ENCODE measurements around the gene FAM53A.

FAM53A gene

DNA sequence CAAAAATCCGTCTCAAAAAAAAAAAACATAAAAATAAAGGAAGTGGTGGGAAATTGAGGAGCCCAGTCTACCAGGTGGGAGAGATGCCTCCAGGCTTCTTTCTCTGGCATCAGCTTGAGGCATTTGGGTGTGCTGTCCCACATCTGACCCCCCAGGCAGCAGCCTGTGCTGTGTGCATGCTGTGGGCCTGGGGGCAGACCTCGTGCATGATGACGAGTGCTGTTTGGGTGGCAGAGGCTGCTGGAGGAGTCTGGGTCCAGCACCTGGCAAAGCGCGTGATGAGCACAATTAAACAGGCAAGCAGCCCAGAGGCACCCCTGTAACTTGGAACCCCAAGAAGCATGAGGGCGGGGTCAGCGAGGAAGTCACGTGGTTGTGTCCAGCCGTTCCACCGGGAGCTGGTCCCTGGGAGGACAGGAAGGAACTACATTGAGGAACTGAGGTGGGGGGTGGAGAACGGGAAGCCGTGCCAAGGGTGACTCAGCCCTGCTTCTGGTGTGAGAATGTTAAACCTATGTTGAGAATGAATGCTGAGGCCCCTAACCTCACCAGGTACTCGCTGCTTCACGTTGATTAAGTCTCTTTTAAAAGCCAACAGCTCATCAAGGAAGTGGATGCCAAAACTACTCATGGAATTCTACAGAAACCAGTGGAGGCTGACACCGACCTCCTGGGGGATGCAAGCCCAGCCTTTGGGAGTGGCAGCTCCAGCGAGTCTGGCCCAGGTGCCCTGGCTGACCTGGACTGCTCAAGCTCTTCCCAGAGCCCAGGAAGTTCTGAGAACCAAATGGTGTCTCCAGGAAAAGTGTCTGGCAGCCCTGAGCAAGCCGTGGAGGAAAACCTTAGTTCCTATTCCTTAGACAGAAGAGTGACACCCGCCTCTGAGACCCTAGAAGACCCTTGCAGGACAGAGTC is 43.3 kb upstream of the FAM53A start:
- DNase-seq (ENCODE audit: low read depth), result peak; percentile 65
- TF ChIP-seq, protein P1, sequence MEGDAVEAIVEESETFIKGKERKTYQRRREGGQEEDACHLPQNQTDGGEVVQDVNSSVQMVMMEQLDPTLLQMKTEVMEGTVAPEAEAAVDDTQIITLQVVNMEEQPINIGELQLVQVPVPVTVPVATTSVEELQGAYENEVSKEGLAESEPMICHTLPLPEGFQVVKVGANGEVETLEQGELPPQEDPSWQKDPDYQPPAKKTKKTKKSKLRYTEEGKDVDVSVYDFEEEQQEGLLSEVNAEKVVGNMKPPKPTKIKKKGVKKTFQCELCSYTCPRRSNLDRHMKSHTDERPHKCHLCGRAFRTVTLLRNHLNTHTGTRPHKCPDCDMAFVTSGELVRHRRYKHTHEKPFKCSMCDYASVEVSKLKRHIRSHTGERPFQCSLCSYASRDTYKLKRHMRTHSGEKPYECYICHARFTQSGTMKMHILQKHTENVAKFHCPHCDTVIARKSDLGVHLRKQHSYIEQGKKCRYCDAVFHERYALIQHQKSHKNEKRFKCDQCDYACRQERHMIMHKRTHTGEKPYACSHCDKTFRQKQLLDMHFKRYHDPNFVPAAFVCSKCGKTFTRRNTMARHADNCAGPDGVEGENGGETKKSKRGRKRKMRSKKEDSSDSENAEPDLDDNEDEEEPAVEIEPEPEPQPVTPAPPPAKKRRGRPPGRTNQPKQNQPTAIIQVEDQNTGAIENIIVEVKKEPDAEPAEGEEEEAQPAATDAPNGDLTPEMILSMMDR (IDR thresholded peaks at IDR 0.05; ENCODE audit: low read depth, low read length, missing control alignments), result no peak
- in situ Hi-C loops (cut with HindIII; ENCODE audit: low sequenced_read_pairs), result no loop called here
- no peak overlapping the region for H3K4me3 ChIP-seq (ENCODE audit: low read depth, low read length)

DNA sequence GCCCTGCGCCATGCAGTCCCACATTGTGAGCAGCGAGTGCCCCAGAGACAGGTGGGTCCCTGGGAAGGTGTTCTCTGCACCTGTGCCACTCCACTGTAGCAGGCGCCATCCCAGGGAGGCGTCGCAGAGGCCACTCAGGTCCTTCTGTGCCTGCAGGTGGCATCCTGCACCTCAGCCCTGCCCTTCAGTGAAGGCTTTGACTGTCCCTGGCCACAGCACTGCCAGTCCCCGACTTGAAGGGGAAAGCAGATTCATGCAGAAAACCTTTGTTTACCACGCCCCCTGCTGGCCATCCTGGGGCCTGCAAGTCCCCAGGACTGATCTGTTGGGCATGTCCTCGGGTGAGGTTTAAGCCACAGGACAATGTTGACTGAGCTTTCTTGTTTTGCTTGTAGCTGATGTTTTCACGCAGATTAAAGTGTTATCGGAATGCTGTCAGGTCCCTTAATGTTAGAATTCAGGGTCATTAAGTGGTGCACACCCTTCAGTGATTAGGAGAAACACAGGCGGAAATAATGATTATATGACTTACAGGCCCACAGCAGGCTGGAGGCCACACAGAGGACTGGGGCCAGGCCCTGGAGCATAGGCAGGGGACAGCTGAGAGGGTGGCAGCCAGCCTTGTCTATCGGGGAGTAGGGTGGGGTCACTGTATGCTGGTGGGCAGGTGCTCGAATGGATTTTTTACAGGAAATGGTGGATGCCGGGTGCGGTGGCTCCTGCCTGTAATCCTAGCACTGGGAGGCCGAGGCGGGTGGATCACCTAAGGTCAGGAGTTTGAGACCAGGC is 42.2 kb upstream of the FAM53A start:
- in situ Hi-C loops (cut with HindIII; ENCODE audit: low sequenced_read_pairs), result no loop called here
- peak; percentile 55 for DNase-seq (ENCODE audit: low read depth)
- TF ChIP-seq, protein P1 (IDR thresholded peaks at IDR 0.05; ENCODE audit: low read depth, low read length, missing control alignments), result peak; percentile 99
- no peak overlapping the region for H3K4me3 ChIP-seq (ENCODE audit: low read depth, low read length)

DNA sequence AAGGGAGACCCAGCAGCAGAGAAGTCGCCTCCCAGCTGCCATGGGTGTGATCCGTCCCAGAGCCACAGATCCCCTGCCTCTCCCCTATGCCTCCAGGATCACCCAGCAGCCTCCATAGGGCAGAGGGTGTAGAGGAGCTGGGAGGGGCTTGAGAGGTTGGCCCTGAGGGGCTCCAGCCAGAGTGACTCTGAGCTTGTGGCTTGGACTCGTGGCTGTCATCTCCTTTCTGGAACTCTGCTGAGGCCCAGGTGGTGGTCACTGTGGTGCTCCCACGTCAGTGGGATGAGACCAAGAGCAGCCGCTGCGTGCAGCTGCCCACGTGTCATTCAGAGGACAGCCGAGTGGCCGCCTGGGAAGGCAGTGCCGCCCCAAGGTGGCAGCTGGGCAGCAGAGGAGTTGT is 41.4 kb upstream of the FAM53A start:
- in situ Hi-C loops (cut with HindIII; ENCODE audit: low sequenced_read_pairs), result no loop called here
- TF ChIP-seq, protein P1 (IDR thresholded peaks at IDR 0.05; ENCODE audit: low read depth, low read length, missing control alignments), result no peak
- no peak overlapping the region for H3K4me3 ChIP-seq (ENCODE audit: low read depth, low read length)
- no peak for DNase-seq (ENCODE audit: low read depth)

DNA sequence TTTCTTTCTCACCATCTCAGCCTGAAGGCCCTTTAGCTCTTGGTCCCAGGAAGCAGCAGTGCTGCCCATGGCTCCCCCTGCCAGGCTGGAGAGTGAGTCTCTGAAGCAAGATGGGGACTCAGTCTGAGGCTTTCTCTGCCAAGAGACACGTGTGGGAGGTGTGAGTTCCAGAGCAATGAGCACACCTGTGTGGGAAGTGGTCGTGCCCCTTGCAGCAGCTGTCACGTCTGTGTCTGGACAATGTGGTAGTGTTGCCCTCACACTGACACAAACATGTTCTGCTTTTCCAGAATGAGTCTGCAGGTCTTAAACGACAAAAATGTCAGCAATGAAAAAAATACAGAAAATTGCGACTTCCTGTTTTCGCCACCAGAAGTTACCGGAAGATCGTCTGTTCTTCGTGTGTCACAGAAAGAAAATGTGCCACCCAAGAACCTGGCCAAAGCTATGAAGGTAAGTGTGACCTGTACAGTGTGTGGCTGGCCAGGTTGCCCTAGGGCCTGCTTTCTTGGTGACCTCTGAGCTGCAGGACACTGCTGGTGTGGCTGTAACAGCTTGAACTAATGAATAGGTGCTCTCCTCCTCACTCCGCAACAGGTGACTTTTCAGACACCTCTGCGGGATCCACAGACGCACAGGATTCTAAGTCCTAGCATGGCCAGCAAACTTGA is 39.2 kb upstream of the FAM53A start:
- no peak overlapping the region for H3K4me3 ChIP-seq (ENCODE audit: low read depth, low read length)
- no peak for DNase-seq (ENCODE audit: low read depth)
- in situ Hi-C loops (cut with HindIII; ENCODE audit: low sequenced_read_pairs), result no loop called here
- TF ChIP-seq, protein P1 (IDR thresholded peaks at IDR 0.05; ENCODE audit: low read depth, low read length, missing control alignments), result no peak

DNA sequence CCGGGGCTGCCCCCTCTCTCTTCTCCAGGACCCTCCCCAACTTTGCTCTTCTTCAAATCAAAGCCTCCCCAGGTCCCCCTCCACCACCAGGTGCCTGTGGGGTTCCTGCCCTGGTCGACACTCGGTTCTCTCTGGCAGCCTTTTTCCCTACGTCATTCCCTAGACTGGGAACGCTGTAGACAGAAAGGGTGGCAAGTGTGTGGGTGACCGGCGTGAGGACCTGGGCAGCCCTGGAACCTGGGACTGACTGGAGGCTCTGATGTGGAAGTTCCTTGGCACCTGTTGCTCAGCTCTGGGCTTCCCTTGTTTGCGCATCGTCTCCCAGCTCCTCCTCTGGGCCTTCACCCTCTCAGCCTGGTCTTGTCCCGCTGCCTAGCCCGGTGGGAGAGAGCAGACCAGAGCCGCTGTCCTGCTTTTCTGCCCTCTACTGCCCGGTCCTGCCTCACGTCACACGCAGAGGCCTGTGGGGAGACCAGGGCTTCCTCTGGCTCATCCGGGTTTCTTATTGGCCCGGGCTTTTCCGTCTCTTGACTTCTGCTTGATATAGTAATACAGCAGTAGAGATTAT is 38.5 kb upstream of the FAM53A start:
- peak overlapping the region; percentile 54 for H3K4me3 ChIP-seq (ENCODE audit: low read depth, low read length)
- TF ChIP-seq, protein P1 (IDR thresholded peaks at IDR 0.05; ENCODE audit: low read depth, low read length, missing control alignments), result no peak
- no peak for DNase-seq (ENCODE audit: low read depth)
- in situ Hi-C loops (cut with HindIII; ENCODE audit: low sequenced_read_pairs), result no loop called here

All from astrocyte of the cerebellum (primary cell).